Endodermal cell (in vitro differentiated cells): Measurements from ENCODE around the gene INMT. TPM values are rescaled to one million over a fixed set of nuclear protein-coding genes. Genes with fewer than 3 reads are reported as not detected.

Experiments used
- DNase-seq: peaks from one replicate; pipeline ENCODE4 v3.0.0-alpha.2; 2017
- H3K27ac ChIP-seq: 2 replicates; pipeline ENCODE4 v1.5.1; 2013; ENCODE audit warnings: mild to moderate bottlenecking, low read depth, low read length, moderate library complexity
- H3K27me3 ChIP-seq: 2 replicates; pipeline ENCODE4 v1.6.1; 2013; ENCODE audit warnings: mild to moderate bottlenecking, low read length, moderate library complexity; ENCODE audit not compliant: insufficient read depth, control insufficient read depth, poor library complexity, severe bottlenecking
- H3K36me3 ChIP-seq: 2 replicates; pipeline ENCODE4 v1.7.0; 2013; ENCODE audit warnings: mild to moderate bottlenecking, low read length, moderate library complexity; ENCODE audit not compliant: control insufficient read depth, insufficient read depth
- H3K4me1 ChIP-seq: one replicate; pipeline ENCODE4 v1.7.0; 2013; ENCODE audit warnings: low read length; ENCODE audit not compliant: control insufficient read depth, insufficient read depth
- H3K4me3 ChIP-seq: 2 replicates; pipeline ENCODE4 v1.5.1; 2013; ENCODE audit warnings: mild to moderate bottlenecking, low read length, moderate library complexity
- H3K9ac ChIP-seq: 2 replicates; pipeline ENCODE4 v1.6.1; 2013; ENCODE audit warnings: mild to moderate bottlenecking, low read length, moderate library complexity; ENCODE audit not compliant: poor library complexity, severe bottlenecking; ENCODE audit errors: extremely low read depth
- H3K9me3 ChIP-seq: 2 replicates; pipeline ENCODE4 v1.6.1; 2013; ENCODE audit warnings: mild to moderate bottlenecking, low read length, moderate library complexity; ENCODE audit not compliant: control insufficient read depth
- H3K27ac Mint-ChIP-seq: 2 replicates; pipeline ENCODE4 v1.8.0; 2020; ENCODE audit warnings: mixed read lengths
- H3K27me3 Mint-ChIP-seq: 2 replicates; pipeline ENCODE4 v1.8.0; 2021; ENCODE audit warnings: mild to moderate bottlenecking, mixed read lengths; ENCODE audit not compliant: insufficient read depth
- H3K36me3 Mint-ChIP-seq: 2 replicates; pipeline ENCODE4 v1.8.0; 2020; ENCODE audit warnings: low read depth, mixed read lengths
- H3K4me1 Mint-ChIP-seq: 2 replicates; pipeline ENCODE4 v1.8.0; 2020; ENCODE audit warnings: mixed read lengths
- H3K4me3 Mint-ChIP-seq: 2 replicates; pipeline ENCODE4 v1.8.0; 2020; ENCODE audit warnings: mild to moderate bottlenecking, moderate library complexity, mixed read lengths
- H3K9me3 Mint-ChIP-seq: 2 replicates; pipeline ENCODE4 v1.8.0; 2020; ENCODE audit warnings: mild to moderate bottlenecking, mixed read lengths
- WGBS, 2 experiments: methylation state at CpG; one replicate each; pipeline versions ENCODE4 v1.1.5 to v1.1.7; 2013; ENCODE audit warnings: missing lambda C conversion rate in 2 of 2, mixed read lengths in 1 of 2; ENCODE audit not compliant: insufficient coverage in 1 of 2, insufficient read length in 1 of 2; 5-methylcytosine and 5-hydroxymethylcytosine counted together
- total RNA-seq, 2 donors: library from RNA; stranded (reverse); fragmentation: NEBNext Ultra II Directional in 1 of 2; extraction: Animal tissue kit (Norgen Biotek cat#: 25700) in 1 of 2; gene quantifications; 2 replicates in 1 of 2; 3 replicates in 1 of 2; pipeline ENCODE4 v1.2.1, GENCODE V29; 2021
- TF ChIP-seq, protein P1 (sequence below): fragments of 200-600 bp; sonication (generic); conservative IDR thresholded peaks from 2 replicates; pipeline ENCODE4 v1.5.0; 2021; ENCODE audit warnings: antibody characterized with exemption, mild to moderate bottlenecking

INMT gene
- total RNA-seq, 2 donors from 2014 or later = 3.0 to 3.3 TPM

DNA sequence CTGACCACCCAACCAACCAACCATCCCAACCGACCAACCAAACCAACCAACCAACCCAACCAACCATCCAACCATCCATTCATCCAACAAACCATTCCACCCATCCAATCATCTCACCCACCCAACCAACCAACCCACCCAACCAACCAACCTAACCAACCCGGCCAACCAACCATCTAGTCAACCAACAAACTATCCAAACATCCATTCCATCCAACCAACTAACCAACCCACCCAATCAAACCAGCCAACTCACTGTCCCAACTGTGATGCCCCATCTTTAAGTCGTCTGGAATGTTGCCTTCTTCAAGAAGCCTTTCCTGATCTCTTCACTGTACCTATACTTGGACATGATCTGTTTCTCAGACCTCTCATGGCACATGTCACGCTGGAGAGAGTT is 50.9 kb downstream of the INMT start:
- Histone ChIP-seq H3K4me1 (no peaks in the 10 kb centered on the region), H3K9me3 (peaks cover 6% of the 10 kb centered on the region), H3K9ac (no peak overlapping the region), H3K4me3 (no peak overlapping the region), H3K27me3 (no peaks in the 10 kb centered on the region), H3K27ac (no peak overlapping the region), H3K36me3 (no peaks in the 10 kb centered on the region)
- Mint-ChIP-seq H3K36me3 (peaks cover 15% of the 10 kb centered on the region), H3K27me3 (no peaks in the 10 kb centered on the region), H3K27ac (no peak overlapping the region), H3K9me3 (peaks cover 11% of the 10 kb centered on the region), H3K4me3 (no peak overlapping the region), H3K4me1 (no peaks in the 10 kb centered on the region)
- WGBS, 2 experiments = 83 to 90% methylated on average over 2 to 4 of the region's 4 CpGs
- TF ChIP-seq, protein P1, sequence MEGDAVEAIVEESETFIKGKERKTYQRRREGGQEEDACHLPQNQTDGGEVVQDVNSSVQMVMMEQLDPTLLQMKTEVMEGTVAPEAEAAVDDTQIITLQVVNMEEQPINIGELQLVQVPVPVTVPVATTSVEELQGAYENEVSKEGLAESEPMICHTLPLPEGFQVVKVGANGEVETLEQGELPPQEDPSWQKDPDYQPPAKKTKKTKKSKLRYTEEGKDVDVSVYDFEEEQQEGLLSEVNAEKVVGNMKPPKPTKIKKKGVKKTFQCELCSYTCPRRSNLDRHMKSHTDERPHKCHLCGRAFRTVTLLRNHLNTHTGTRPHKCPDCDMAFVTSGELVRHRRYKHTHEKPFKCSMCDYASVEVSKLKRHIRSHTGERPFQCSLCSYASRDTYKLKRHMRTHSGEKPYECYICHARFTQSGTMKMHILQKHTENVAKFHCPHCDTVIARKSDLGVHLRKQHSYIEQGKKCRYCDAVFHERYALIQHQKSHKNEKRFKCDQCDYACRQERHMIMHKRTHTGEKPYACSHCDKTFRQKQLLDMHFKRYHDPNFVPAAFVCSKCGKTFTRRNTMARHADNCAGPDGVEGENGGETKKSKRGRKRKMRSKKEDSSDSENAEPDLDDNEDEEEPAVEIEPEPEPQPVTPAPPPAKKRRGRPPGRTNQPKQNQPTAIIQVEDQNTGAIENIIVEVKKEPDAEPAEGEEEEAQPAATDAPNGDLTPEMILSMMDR = no peak
- DNase-seq = no peak

DNA sequence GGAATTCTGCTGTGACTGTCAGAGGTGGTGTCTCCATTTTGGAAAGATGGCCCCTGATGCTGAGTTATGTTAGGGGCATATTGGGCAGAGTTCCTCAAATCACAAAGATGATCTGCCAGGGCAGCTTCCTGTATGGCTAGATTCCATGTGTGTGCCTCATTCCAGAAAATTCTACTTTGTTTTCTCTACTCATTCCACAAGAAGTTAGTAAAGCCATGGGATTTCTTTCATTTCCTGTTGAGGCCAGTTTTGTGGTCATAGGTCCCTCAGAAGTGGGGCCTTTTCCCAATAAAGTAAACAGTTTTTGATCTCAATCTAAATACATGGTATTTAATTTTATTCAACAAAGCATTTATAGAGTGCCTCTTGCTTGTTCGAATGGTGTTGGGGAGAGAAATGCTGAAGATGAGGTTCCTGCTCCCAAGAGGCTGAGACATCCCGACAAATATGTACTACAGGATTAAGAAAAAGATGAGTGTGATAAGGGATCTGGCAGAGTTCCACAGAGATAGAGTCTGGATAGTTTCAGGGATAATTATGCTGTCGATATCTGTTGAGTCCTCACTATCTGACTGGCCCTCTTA is 52.2 kb downstream of the INMT start:
- 90 to 96% methylated on average over 2 to 3 of the region's 3 CpGs for WGBS, 2 experiments
- no peaks in the 10 kb centered on the region for H3K36me3 ChIP-seq

DNA sequence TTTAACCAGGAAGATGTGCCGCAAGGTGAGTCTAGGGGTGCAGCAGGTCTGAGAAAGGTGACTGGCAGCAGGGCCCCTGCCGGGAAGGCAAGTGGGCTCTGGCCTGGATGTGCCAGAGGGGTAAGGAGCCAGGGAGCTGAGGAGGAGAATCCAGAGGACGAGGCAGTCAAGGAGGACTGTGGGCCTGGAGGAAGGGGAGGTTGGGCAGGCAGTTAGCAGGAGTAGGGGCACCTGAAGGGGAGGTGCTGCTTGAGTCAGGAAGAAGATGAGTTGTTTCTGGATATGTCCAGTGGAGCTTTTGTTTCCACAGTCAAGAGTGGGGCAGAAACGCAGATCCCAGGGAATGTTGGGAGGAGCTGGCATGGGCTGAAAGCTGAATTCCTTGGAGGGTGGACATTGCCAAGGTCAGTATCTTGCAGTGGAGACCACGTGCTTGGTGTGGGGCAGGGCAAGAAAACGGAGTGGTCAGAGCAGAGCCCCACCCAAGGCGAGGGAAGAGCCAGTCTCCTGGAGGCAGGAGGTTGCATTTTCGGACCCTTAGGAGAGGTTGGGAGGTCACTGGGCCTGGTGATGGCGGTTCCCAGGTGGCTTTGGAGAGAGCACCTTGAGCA is 53.3 kb downstream of the INMT start:
- Mint-ChIP-seq H3K27ac (no peak overlapping the region), H3K36me3 (peaks cover 29% of the 10 kb centered on the region), H3K27me3 (no peaks in the 10 kb centered on the region), H3K9me3 (peaks cover 30% of the 10 kb centered on the region), H3K4me1 (no peaks in the 10 kb centered on the region), H3K4me3 (no peak overlapping the region)
- no peak overlapping the region for H3K27ac ChIP-seq
- DNase-seq = no peak
- peaks cover 6% of the 10 kb centered on the region for H3K9me3 ChIP-seq
- H3K4me1 ChIP-seq = no peaks in the 10 kb centered on the region
- 90 to 94% methylated on average over 7 to 9 of the region's 9 CpGs for WGBS, 2 experiments
- H3K4me3 ChIP-seq = no peak overlapping the region
- H3K27me3 ChIP-seq = no peaks in the 10 kb centered on the region
- H3K9ac ChIP-seq = no peak overlapping the region
- H3K36me3 ChIP-seq = no peaks in the 10 kb centered on the region
- TF ChIP-seq, protein P1 = no peak

More for the DNA sequence above, 52.2 kb downstream of the INMT start:
- no peak overlapping the region for H3K27ac Mint-ChIP-seq
- no peak overlapping the region for H3K4me3 ChIP-seq
- H3K4me3 Mint-ChIP-seq = no peak overlapping the region
- peaks cover 24% of the 10 kb centered on the region for H3K9me3 Mint-ChIP-seq
- DNase-seq = no peak
- peaks cover 6% of the 10 kb centered on the region for H3K9me3 ChIP-seq
- H3K27ac ChIP-seq = no peak overlapping the region
- no peaks in the 10 kb centered on the region for H3K4me1 Mint-ChIP-seq
- H3K9ac ChIP-seq = no peak overlapping the region
- H3K27me3 ChIP-seq = no peaks in the 10 kb centered on the region
- H3K36me3 Mint-ChIP-seq = peaks cover 24% of the 10 kb centered on the region
- H3K27me3 Mint-ChIP-seq = no peaks in the 10 kb centered on the region
- no peaks in the 10 kb centered on the region for H3K4me1 ChIP-seq
- TF ChIP-seq, protein P1 = no peak
